T-helper 1 cell (primary cell): Measurements from ENCODE around the gene HPN.

Experiments
- DNase-seq, 5 donors: peaks; one replicate each; pipeline ENCODE4 v3.0.0-alpha.2; 2012 to 2020

The HPN gene

GRCh38 chr19:35107545-35107944, 66.0 kb downstream of the HPN start:
- no peak for DNase-seq

DNA sequence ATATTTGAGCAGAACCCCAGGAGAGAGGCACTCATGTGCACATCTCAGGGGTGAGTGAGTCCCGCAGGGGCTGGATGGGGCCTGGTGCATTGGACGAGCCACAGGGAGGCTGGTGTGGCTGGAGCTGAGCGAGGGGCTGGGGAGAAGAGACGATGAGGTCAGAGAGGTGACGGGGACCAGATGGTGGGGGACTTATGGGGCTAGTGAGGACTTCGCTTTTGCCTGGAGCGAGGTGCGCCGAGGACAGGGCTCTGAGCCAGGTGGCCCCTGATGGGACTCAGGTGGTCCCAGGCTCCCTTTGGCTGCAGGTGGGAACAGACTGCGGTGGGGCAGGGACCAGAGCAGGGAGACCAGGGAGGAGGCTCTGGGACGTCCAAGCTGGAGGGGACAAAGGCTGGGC, 67.2 kb downstream of the HPN start:
- DNase-seq = no peak

DNA sequence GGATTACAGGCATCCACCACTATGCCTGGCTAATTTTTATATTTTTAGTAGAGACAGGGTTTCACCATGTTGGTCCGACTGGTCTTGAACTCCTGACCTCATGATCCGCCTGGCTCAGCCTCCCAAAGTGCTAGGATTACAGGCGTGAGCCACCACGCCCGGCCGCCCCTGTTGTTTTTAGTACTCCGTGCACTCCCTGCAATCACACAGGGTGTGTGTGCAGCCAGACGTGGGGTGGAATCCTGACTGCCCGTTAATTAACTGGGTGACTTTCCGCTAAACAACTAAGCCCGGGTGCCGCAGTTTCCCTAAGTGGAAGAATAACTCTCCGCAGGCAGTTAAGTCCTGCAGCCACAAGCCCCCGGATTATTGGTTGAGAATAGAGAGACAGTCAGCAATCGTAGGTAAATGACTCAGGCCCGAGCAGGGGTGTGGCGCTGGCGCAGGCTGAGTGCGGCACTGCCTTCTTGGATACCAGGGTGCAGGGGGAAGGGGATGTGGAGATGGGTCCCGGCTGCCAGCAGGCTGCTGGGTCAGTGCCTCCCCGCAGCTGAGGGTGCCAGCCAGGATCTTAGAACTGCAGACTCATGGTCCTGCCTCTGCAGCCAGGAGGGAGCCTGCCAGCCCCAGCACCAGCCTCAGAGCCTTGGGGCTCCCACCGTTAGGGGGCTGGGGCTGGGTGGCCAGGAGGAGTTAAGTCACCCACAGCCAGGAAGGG, 68.0 kb downstream of the HPN start:
- DNase-seq = no peak

DNA sequence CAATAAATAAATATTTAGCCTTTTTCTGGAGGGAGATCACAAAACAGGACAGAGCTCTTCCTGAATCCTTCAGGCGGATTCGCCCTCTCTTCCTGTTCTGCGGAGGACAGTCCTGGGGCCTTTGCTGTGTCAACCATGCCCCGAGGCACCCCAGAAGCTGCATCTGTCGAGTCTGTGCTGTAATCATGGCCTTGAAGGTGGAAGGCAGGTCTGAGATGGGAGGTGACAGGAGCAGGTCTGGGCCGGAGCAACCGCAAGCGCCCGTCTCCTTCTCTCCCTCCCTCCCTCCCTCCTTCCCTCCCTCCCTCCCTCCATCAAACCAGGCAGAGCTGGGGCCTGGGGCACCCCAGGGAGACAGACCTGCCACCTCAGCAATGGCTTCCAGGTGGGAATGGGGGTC, 69.5 kb downstream of the HPN start:
- DNase-seq = no peak

DNA sequence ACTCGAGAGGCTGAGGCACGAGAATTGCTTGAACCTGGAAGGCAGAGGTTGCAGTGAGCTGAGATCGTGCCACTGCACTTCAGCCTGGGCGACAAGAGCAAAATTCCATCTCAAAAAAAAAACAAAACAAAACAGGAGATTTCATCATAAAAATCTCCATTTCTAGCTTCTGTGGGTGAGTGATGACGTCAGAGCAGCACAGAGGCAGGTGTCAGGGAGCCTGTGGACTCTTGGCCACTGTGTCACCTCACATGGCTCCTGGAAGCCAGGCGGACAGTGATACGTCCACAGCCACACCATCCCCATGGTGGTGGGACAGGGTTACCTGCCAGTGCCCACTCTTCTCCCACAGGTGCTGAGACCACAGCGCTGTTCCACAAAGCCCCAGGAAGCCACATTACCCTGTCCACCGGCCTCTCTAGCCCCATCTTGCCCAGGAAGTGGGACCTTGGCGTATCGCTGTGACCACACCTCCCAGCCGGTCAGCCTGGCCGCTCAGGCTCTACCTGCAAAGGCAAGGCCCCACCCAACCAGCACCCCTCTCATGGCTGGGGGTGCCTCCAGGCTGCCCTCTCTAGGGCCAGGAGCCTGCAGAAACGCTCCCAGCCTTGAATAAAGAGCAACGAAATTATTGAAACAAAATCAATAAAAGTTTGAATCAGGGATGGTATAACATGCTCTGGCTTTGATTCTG, 71.6 kb downstream of the HPN start:
- no peak for DNase-seq

GRCh38 chr19:35114353-35115176, 73.0 kb downstream of the HPN start:
- peak in 4 of 5 donors; percentile 41 to 56 (median 44) for DNase-seq

DNA sequence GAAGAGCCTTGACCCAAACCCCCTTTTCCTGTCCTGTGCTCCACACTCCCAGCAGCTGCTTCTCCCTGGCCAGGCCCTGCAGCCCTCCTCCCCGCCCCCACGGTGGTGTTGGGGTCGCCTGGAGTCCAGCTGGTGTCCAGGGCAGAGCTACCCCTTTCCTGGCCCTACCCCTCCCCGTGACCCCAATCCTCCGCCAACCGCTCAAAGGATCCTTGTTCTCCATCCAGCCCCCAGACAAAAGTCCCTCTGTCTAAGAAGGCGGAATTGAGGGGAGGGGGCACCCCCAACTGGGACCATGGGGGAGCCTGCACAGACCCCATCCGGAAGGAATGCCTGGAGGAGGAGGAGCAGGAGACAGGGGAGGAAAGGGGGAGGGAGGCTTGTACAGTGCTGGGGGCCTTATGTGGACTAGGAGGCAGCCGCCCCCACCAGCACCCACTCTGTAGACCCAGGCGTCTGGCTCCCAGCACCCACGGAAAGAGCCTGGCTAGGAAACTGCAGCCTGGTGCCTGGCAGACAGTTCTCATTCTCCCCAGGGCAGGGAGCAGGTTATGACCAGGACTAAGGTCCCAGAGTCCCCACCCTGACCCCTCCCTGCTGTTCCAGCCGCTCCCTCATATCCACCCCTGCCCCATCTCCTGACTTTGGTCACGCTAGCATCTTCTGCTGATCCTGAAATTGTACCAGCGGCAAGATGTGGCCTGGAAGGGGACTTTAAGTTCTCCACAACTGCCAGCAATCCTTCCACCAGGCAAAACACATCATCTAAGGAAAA, 73.8 kb downstream of the HPN start, which contains the start of gene FXYD3:
Gene FXYD3 (plus strand): TSS at position 647 of the 775 bp plus-strand sequence. CDS start 3,554 bp downstream, outside the sequence.
- DNase-seq = no peak
